GM19238 (cell line): ENCODE data around the gene SPATC1L.

ENCODE experiments used
- DNase-seq: peaks from one replicate; pipeline ENCODE4 v3.0.0; 2011; ENCODE audit warnings: low spot score; ENCODE audit not compliant: insufficient read length

SPATC1L gene

GRCh38 chr21:46121286-46122221, 62.7 kb downstream of the SPATC1L start:
- no peak for DNase-seq

- no peak for DNase-seq
Measured at GRCh38 chr21:46120301-46121285, 63.7 kb downstream of the SPATC1L start.

- no peak for DNase-seq
Measured at GRCh38 chr21:46119637-46120271, 64.5 kb downstream of the SPATC1L start.

- no peak for DNase-seq
Measured at GRCh38 chr21:46119144-46119636, 65.1 kb downstream of the SPATC1L start.

DNA sequence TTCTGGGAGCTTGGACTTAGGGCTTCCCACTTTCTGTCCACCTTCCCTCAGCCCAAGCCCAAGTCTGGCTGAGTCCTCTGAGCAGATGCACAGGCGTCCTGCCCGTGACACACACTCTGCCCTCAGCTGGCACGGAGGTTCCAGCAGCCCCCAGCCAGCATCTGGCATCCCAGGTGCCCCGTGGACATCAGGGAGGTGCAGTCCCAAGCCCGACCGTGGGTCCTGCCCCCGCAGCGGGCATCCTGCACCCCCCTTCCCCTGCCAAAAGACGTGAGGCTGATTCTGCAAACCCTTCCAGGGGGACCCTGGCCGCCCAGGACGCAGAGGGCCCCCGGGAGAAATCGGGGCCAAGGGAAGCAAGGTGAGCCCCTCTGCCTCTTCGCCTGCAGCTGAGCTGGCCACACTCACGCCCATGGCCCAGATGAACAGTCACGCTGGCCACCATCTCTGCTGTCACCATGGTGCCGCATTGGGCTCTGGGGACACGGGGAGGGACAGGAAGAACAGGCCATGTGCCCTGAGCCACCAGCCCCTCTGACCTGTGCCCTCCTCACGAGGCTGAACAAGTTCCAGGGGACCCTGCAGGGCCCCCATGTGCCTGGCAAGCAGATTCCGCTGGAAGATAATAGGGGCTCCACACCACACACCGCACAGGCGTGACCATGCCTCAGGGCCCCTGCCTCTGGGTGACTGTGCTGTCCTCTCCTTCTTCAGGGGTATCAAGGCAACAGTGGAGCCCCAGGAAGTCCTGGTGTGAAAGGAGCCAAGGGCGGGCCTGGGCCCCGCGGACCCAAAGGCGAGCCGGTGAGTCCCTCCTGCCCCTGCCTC, 65.7 kb downstream of the SPATC1L start:
- DNase-seq = no peak

GRCh38 chr21:46117586-46118315, 66.5 kb downstream of the SPATC1L start:
- DNase-seq = no peak

- no peak for DNase-seq
Measured at GRCh38 chr21:46116776-46117585, 67.3 kb downstream of the SPATC1L start.

GRCh38 chr21:46116189-46116775, 68.0 kb downstream of the SPATC1L start:
- DNase-seq = no peak

DNA sequence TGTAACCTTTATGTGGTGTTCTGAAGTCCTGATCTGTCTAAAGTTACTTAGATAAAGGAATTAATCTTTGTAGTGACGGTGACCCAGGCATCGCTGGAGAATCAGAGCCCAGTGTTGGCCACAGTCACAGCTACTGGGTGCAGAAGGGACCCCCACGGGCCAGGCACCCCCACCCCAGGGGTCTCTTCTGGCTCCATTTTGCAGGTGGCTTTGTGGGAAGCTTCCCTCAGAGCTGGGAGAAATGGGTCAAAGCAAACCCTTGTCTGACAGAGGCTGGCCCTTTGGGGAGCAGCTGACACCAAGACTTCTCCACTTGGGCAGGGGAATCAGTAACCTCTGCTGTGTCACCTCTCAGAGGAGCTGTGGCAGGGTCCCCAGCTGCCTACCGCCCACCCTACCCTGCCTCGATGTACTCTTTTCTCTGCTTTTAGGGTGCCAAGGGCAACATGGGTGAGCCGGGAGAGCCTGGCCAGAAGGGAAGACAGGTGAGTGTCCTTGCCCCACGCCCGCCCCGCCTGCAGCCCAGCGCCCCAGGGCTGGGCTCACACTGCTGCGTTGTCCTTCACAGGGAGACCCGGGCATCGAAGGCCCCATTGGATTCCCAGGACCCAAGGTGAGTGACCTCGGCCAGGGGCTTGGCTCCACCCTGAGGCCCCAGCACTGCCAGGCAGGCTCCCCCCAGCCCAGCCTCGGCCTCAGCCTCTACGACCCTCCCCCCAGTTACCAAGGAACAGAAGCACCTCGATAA, 68.6 kb downstream of the SPATC1L start:
- DNase-seq = no peak

DNA sequence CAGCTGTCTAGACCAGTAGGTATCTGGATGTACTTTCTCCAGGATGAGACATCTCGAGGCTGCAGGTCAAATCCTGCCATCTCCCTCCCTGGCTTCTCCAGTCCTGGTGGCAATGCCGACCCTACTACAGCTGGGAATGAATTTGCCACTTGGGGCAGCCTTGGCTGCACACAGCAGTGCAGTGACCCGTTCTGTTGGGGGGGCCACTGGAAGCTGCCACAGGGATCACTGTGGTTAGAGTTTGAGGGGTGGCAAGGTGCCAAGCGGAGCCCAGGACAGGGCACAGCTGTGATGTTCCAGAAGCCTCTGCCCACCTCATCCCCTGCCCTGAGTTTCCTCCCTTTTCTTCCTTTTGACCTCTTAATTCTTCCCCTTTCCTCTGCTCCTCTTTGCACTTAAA, 69.3 kb downstream of the SPATC1L start:
- DNase-seq = no peak

DNA sequence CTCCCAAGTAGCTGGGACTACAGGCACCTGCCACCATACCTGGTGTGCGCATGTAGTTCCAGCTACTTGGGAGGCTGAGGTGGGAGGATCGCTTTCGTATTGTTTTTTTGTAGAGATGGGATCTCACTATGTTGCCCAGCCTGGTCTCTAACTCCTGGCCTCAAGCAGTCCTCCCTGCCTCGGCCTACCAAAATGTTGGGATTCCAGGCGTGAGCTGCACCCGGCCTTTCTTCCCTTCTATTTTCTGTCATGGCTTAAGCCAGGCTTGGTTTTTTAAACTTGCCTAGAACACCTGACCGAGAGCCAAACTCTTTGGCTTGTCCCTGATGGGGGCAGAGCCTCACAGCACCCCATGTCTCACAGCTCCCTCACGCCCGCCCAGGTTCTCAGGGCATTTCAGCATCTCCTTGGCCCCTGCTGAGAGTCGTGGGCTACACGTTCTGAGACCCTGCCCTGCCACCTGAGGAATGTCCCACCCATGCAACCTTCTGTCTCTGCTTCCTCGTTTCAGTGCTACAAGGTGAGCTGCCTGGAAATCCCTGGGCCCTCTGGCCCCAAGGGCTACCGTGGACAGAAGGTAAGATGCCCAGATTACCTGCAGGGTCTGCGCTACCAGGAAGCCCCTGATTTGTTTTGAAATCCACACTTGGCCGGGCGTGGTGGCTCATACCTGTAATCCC, 70.6 kb downstream of the SPATC1L start:
- DNase-seq = no peak

GRCh38 chr21:46112725-46113215, 71.5 kb downstream of the SPATC1L start:
- DNase-seq = no peak

- DNase-seq = no peak
Measured at GRCh38 chr21:46111857-46112724, 72.2 kb downstream of the SPATC1L start.

DNA sequence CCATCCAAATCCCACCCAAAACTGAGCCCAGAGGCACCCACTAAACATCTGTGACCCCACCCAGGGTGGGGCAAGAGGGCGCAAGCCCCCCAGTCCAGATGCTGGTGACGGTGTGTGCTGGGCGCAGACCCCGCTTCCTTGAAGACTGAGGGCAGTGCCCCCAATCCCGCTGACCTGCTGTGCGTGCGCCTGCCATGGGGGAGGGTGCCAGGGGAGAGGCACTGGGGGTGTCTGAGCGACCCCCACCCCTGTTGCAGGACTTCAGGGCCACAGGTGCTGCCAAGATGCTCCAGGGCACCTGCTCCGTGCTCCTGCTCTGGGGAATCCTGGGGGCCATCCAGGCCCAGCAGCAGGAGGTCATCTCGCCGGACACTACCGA, 73.1 kb downstream of the SPATC1L start:
- no peak for DNase-seq
